KOPT-K1 (cell line): ENCODE measurements around the gene ZFYVE26.
"Not testable (repeated sequence)": the region's sequence is repeated elsewhere in the genome, so short reads cannot be mapped to it uniquely, and the experiment has no call there.

Source experiments
- H3K27ac ChIP-seq: fragments of 200-600 bp; sonication (generic); 2 replicates; pipeline ENCODE4 v1.5.1; 2016; ENCODE audit warnings: antibody characterized with exemption, mild to moderate bottlenecking, low read depth, low read length; ENCODE audit not compliant: poor library complexity, severe bottlenecking
- H3K36me3 ChIP-seq: fragments of 200-600 bp; sonication (generic); 2 replicates; pipeline ENCODE4 v1.5.1; 2017; ENCODE audit warnings: antibody characterized with exemption, mild to moderate bottlenecking, low read length, moderate library complexity; ENCODE audit not compliant: insufficient read depth
- H3K9me3 ChIP-seq: fragments of 200-600 bp; sonication (generic); 2 replicates; pipeline ENCODE4 v1.5.1; 2017; ENCODE audit warnings: antibody characterized with exemption, low read length, mild to moderate bottlenecking; ENCODE audit not compliant: insufficient read depth, poor library complexity, severe bottlenecking

The ZFYVE26 gene

GRCh38 chr14:67821121-67821520 lies 4.7 kb upstream of the ZFYVE26 start:
- H3K27ac ChIP-seq: no peak overlapping the region

GRCh38 chr14:67820428-67820971 lies 4.1 kb upstream of the ZFYVE26 start:
- Histone ChIP-seq H3K27ac (peak overlapping the region; percentile 76), H3K36me3 (peaks cover 6% of the 10 kb centered on the region), H3K9me3 (no peaks in the 10 kb centered on the region)

More at GRCh38 chr14:67821121-67821520, 4.7 kb upstream of the ZFYVE26 start:
- no peaks in the 10 kb centered on the region for H3K9me3 ChIP-seq
- H3K36me3 ChIP-seq: peaks cover 6% of the 10 kb centered on the region

GRCh38 chr14:67819563-67820421 lies 3.4 kb upstream of the ZFYVE26 start, which contains the start of gene RAD51B:
TSS of gene RAD51B (plus strand) at chr14:67819779.
- H3K27ac ChIP-seq: peak within 1 kb of the TSS; percentile 76
- no peaks in the 10 kb centered on the region for H3K9me3 ChIP-seq

GRCh38 chr14:67818476-67818875 lies 2.1 kb upstream of the ZFYVE26 start:
- H3K9me3 ChIP-seq, H3K36me3 ChIP-seq, H3K27ac ChIP-seq: not testable (repeated sequence)

More at GRCh38 chr14:67819563-67820421, 3.4 kb upstream of the ZFYVE26 start, which contains the start of gene RAD51B:
- H3K36me3 ChIP-seq: peaks cover 6% of the 10 kb centered on the region

- Histone ChIP-seq H3K27ac (no peak overlapping the region), H3K36me3 (peaks cover 10% of the 10 kb centered on the region), H3K9me3 (no peaks in the 10 kb centered on the region)
These were observed 1.5 kb upstream of the ZFYVE26 start for GRCh38 chr14:67817750-67818438.

GRCh38 chr14:67815573-67816225 lies 691 bp downstream of the ZFYVE26 start:
- Histone ChIP-seq H3K9me3 (no peaks in the 10 kb centered on the region), H3K36me3 (peaks cover 26% of the 10 kb centered on the region), H3K27ac (peak overlapping the region; percentile 60)

GRCh38 chr14:67814821-67815220 lies 1.6 kb downstream of the ZFYVE26 start:
- H3K36me3 ChIP-seq: peaks cover 30% of the 10 kb centered on the region
- H3K27ac ChIP-seq: no peak overlapping the region
- no peaks in the 10 kb centered on the region for H3K9me3 ChIP-seq

- H3K36me3 ChIP-seq: peaks cover 91% of the 10 kb centered on the region
- H3K9me3 ChIP-seq: no peaks in the 10 kb centered on the region
- no peak overlapping the region for H3K27ac ChIP-seq
These were observed 10.1 kb downstream of the ZFYVE26 start for GRCh38 chr14:67806246-67806645.

- H3K9me3 ChIP-seq: no peaks in the 10 kb centered on the region
- no peak overlapping the region for H3K27ac ChIP-seq
- H3K36me3 ChIP-seq: peaks cover 97% of the 10 kb centered on the region
These were observed 15.6 kb downstream of the ZFYVE26 start for GRCh38 chr14:67800743-67801142.

GRCh38 chr14:67798731-67799130 lies 17.7 kb downstream of the ZFYVE26 start:
- no peaks in the 10 kb centered on the region for H3K9me3 ChIP-seq
- no peak overlapping the region for H3K27ac ChIP-seq
- H3K36me3 ChIP-seq: peaks cover 96% of the 10 kb centered on the region

GRCh38 chr14:67787673-67788072 lies 28.7 kb downstream of the ZFYVE26 start:
- Histone ChIP-seq H3K27ac (no peak overlapping the region), H3K36me3 (peaks cover 85% of the 10 kb centered on the region)

GRCh38 chr14:67785270-67786109 lies 30.9 kb downstream of the ZFYVE26 start:
- no peaks in the 10 kb centered on the region for H3K9me3 ChIP-seq
- H3K36me3 ChIP-seq: peaks cover 98% of the 10 kb centered on the region
- no peak overlapping the region for H3K27ac ChIP-seq

More at GRCh38 chr14:67787673-67788072, 28.7 kb downstream of the ZFYVE26 start:
- H3K9me3 ChIP-seq: no peaks in the 10 kb centered on the region

GRCh38 chr14:67784244-67784823 lies 32.1 kb downstream of the ZFYVE26 start:
- Histone ChIP-seq H3K36me3 (peaks cover 97% of the 10 kb centered on the region), H3K27ac (no peak overlapping the region), H3K9me3 (no peaks in the 10 kb centered on the region)

- Histone ChIP-seq H3K9me3 (no peaks in the 10 kb centered on the region), H3K36me3 (peaks cover 97% of the 10 kb centered on the region), H3K27ac (no peak overlapping the region)
These were observed 34.3 kb downstream of the ZFYVE26 start for GRCh38 chr14:67782090-67782489.
